GM18867 (cell line): ENCODE results near the gene CABLES2.

Source experiments
- ATAC-seq: cut with Tn5 transposase; IDR thresholded peaks from one replicate; pipeline ENCODE4 v1.9.1; 2021; ENCODE audit warnings: mild to moderate bottlenecking, moderate library complexity; ENCODE audit not compliant: unreplicated experiment

Gene CABLES2

DNA sequence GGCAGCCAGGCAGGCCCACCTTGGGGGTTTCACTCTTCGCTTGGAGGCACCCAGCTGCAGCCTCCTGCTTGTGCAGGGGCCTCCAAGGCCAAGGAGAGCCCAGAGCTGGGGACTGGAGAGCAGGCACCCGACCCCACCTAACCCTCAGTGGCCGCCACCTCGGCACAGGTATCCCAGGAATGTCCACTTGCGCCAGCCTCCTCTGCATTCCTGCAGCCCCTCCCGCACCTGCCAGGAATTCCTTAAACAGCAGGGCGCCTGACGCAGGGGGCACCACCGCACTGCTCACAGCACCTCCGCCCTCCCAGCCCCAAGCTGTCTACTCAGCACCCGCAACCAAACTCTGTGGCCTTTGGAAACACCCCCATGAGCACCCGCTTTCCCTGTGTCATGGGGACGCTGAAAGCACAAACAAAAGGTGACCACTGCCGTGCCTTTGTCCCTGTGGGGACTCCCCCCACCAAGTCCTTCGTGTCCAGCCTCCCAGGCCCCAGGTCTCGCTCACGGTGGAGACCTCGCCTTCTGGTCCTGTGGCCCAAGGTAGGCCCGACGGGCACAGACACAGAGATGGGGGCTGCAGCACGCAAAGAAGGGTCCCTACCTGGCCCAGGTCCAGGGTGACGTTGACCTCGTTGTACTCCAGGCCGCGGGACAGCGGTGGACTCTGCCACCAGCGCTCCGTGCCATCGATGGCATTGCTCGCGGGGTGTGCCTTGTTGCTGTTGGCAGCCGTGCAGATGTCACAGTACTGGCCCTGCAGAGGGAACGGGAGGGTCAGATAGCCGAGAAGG, 45.1 kb downstream of the CABLES2 start:
- ATAC-seq = no peak

- ATAC-seq = no peak
These were observed 46.0 kb downstream of the CABLES2 start for GRCh38 chr20:62360854-62361798.

DNA sequence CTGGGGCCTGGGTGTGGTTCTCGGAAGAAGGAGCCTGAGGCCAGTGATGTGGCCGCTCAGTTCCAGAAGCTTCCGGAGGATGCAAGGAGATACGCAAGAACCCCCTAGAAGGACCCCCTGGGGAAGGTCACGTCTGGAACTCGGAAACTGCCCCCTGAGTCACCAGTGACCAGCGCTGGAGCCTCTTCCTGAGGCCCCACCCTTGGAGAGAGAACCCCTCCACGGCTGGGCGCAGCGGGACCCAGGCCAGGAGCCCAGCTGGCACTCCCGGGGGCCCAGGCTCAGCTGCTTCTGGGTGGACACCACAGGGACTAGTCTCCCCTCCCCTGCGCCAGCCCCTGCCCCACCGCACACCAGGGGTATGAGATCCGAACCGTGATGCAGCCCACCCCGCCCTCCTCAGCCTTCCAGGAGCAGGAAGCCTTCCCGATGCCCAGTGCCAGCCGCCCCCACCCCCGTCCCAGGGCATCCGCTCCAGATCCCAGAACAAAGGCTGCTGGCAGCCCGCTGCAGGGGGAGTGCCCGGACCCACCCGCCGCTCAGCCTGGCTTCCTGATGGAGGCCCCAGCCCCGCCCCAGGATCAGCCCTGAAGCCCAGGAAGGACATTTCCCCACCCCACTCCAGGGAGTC, 47.5 kb downstream of the CABLES2 start:
- no peak for ATAC-seq

GRCh38 chr20:62359043-62359490, 48.0 kb downstream of the CABLES2 start:
- ATAC-seq = no peak

- no peak for ATAC-seq
These were observed 48.7 kb downstream of the CABLES2 start for GRCh38 chr20:62358171-62359042.

DNA sequence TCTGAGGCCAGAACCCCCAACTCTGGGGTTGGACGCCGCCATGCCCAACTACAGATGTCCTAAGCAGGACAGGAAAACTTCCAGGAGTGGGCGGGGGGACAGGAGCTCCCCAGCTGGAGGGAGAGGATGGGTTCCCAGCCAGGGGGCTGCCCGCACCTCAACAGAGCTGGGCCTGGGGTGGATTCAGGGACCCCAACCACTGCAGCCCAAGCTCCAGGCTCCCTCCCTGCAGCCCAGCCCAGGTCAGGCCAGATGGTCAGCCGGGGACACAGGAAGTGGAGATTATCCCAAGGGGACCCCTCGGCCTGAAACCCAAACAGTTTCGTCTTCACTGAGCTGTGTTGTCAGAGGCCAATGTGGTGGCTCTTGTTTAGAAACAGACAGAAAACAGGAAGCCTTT, 49.4 kb downstream of the CABLES2 start:
- no peak for ATAC-seq

DNA sequence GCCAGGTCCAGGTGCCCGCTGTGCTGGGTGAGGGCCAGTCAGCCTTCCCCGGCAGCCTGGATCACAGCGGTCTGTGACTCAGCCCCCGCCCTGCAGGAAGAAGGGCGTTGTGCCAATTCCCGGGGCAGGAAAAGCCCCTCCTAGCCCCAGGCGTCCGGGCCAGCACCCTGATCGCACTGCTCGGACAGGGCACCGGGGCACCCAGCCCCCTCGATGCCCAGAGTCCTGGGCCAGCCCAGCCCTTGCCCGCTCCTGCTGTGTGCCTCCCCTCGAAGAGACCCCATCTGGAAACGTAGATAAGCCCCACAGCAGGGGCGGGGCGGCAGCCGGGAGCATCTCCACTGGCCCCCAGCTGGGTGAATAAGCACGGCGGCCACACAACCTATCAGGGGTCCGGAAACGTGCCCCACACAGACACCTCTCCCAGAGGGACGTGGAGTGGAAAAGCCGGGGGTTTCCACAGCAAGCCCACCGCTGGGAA, 49.9 kb downstream of the CABLES2 start:
- no peak for ATAC-seq

DNA sequence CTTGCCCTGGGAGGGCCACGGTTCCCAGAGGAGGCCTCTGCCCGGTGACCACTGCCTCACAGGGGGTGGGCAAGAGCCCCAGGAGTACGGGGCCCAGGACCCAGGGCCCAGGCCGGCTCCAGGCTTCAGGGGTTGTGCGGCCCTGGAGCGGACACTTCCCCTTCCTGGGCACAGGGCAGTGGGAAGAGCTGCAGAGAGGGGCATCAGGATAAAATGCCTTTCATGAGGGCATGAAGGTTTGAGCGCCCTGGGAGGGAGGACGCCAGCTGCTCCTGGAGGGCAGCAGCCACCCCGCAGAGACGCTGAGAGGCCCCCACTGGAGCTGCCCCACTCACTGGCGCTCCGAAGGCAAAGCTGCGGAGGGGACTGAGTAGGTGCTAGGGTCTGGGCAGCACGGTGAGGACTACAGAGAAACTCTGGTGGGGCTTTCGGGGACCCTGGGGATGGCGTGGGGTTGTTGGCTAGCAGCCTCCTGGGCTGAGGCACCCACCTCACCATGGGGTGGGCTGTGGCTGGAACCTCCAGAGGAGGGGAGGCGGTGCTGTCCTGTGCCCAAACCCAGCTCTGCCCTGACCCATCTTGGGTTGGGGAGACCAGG, 50.4 kb downstream of the CABLES2 start:
- ATAC-seq = no peak

- ATAC-seq = no peak
These were observed 51.1 kb downstream of the CABLES2 start for GRCh38 chr20:62355878-62356588.

- no peak for ATAC-seq
These were observed 51.6 kb downstream of the CABLES2 start for GRCh38 chr20:62355516-62355877.

DNA sequence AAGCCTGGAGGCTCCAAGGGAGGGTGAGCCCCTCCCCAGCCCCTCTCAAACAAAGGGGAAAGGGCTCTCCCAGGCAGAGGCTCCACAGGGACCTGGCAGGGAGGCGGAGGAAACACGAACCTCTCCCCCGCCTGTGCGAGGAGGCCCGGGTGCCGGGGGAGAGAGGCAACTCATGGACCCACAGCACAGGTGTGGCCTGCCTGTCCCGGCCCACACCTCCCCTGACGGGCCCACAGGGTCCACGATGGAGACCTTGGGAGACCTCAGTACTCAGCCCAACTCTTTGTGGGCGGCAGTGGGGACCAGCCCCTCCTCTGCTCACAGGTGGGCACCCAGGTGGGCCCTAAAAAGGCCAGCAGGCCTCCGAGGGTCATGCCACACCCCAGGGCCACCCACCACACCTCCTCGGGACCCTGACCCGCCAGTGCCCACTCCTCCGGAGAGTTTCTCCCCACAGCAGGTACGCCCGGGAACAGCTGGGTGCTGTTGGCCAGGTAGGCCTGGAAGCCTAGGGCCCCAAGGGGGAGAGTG, 52.2 kb downstream of the CABLES2 start:
- no peak for ATAC-seq

DNA sequence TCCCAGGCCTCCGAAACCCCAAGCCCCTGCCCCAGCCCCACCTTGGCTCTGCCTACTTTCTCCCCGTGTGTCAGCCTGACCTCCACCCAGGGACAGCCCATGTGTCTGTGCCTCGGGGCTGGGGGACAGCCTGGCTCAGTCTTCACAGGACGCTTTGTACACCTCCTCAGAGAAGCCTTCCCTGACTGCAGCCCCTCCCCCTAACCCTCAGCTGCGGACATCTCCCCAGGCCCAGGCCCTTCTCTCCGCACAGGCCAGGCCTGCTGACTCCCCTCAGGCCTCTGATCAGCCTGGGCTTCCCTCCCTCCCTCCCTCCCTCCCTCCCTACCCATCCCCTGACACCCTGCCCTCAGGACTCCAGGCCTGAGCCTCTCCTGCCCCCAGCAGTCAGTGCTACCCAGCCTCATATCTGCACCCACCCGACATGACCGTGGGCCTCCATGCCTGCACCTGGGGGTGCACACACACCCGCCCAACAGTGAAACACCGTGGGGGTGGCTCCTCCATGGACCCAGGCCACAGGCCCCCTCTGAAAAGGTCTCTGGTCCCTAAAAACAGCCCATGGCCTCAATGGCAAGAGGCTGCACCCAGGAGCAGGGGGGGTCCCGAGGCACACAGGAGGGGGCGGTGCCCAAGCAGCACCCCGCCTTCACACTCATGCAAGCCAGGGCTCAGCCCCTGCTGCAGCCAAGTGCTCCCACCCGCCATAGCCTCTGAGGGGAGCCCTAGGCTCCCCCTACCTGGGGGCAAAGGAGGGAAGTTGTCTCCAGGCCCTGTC, 52.9 kb downstream of the CABLES2 start:
- ATAC-seq = no peak

GRCh38 chr20:62353289-62354030, 53.6 kb downstream of the CABLES2 start:
- no peak for ATAC-seq

GRCh38 chr20:62352402-62353288, 54.4 kb downstream of the CABLES2 start:
- no peak for ATAC-seq

DNA sequence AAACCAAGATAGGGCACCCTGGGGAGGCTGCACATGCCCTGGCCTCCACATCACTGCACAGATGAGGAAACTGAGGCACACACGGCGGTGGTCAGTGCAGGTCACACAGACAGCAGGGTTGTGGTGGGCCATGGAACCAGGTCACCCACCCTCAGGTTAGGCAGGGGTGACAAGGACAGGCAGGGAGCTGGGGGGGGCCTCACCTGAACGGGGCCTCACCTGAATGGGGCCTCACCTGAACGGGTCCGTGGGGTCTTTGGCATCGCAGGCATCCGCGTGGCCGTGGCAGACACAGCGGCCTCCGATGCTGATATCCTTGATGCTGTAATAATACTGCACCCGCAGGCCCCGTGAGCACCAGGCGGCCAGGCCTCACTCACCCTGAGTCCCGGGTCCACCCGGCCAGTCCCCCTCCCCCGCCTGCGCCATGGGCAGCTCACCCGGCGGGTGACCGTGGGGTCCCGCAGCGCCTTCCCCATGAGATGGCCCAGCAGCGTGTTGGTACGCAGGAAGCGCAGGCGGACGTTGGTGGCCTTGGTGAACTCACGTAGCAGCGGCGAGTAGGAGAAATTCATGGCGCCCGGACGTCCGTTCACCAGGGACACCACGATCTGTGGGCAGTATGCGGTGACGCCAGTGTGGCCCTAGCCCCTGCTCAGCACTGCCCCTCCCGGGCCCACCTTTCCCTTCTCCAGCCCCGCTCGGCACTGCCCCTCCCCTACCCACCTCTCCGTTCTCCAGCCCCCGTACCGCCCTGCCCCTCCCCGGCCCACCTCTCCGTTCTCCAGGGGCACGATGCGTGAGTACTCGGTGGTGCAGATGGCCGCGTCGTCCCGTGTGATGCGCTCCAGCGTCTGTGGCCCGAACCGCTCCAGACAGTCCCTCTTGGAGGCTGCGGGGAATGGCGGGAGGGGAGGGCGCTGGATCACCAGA, 55.4 kb downstream of the CABLES2 start:
- ATAC-seq = no peak
